Spinal cord (tissue), 10 donors: Measurements from ENCODE around the gene BBX. TPM values are rescaled to one million over a fixed set of nuclear protein-coding genes. Genes with fewer than 3 reads are reported as not detected.
"Not testable (repeated sequence)": the region's sequence is repeated elsewhere in the genome, so short reads cannot be mapped to it uniquely, and the experiment has no call there.

Experiments used
- DNase-seq, 6 donors: peaks; one replicate each; pipeline versions ENCODE4 v3.0.0 to v3.0.0-alpha.2; 2013 to 2015; ENCODE audit warnings: low spot score in 6 of 6, low read depth in 4 of 6
- H3K27ac ChIP-seq: one replicate; pipeline ENCODE4 v1.5.1; 2013; ENCODE audit warnings: low read depth, low read length, control low read depth
- H3K27me3 ChIP-seq: one replicate; pipeline ENCODE4 v1.6.1; 2013; ENCODE audit warnings: low read length; ENCODE audit not compliant: control insufficient read depth, insufficient read depth
- H3K36me3 ChIP-seq: one replicate; pipeline ENCODE4 v1.6.1; 2013; ENCODE audit warnings: low read length; ENCODE audit not compliant: control insufficient read depth, insufficient read depth
- H3K4me1 ChIP-seq: one replicate; pipeline ENCODE4 v1.6.1; 2013; ENCODE audit warnings: low read length; ENCODE audit not compliant: control insufficient read depth, insufficient read depth
- H3K4me3 ChIP-seq: one replicate; pipeline ENCODE4 v1.5.1; 2013; ENCODE audit warnings: low read depth, low read length, control low read depth
- H3K9me3 ChIP-seq: one replicate; pipeline ENCODE4 v1.6.1; 2013; ENCODE audit warnings: low read length; ENCODE audit not compliant: control insufficient read depth, insufficient read depth
- WGBS: methylation state at CpG from one replicate; pipeline ENCODE4 v1.1.5; 2013; ENCODE audit warnings: missing lambda C conversion rate; ENCODE audit not compliant: insufficient coverage; 5-methylcytosine and 5-hydroxymethylcytosine counted together
- polyA plus RNA-seq, 2 donors: library from polyadenylated mRNA; unstranded; fragments of 120-200 nt; gene quantifications; one replicate each; pipeline ENCODE4 v1.2.1, GENCODE V29; 2013; ENCODE audit not compliant: insufficient read length in 2 of 2
- total RNA-seq, 2 donors: library from RNA; depleted of rRNA in 1 of 2; stranded (reverse); fragments of 120-200 nt in 1 of 2; fragments of >200 nt in 1 of 2; gene quantifications; one replicate each; pipeline versions ENCODE4 v1.2.3 to v1.2.4, GENCODE V29; 2013 to 2014
- donor health status: healthy.

BBX gene
- total and polyA plus RNA-seq, 4 donors = 20.6 to 72.0 (median 49.1) TPM

GRCh38 chr3:107829185-107829584 lies 306.4 kb downstream of the BBX start:
- H3K36me3 ChIP-seq = no peaks in the 10 kb centered on the region
- H3K9me3 ChIP-seq = no peaks in the 10 kb centered on the region
- H3K4me1 ChIP-seq = no peaks in the 10 kb centered on the region
- no peak overlapping the region for H3K4me3 ChIP-seq
- H3K27me3 ChIP-seq = no peaks in the 10 kb centered on the region
- H3K27ac ChIP-seq = no peak overlapping the region
- DNase-seq = no peak
- no CpG with 5 or more reads among the region's 4 CpGs for WGBS

DNA sequence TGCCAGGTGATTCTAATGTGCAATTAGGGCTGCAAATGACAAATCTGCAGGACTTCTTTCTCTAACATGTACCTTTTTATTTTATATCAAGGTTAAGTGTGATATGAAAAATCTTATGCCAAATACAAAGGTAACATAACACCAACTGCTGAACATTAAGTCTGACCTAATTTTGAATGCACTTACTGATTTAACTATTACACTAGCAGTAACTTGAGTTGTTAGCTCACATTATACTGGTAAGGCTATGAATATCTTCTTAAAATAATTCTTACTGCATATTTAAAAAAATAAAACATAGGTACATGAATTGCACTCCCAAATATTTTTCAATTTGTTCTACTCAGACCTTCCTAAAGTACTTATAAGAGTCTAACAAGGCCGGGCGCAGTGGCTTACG lies 308.8 kb downstream of the BBX start:
- Histone ChIP-seq H3K36me3 (no peaks in the 10 kb centered on the region), H3K27me3 (no peaks in the 10 kb centered on the region), H3K9me3 (no peaks in the 10 kb centered on the region), H3K4me3 (no peak overlapping the region), H3K4me1 (no peaks in the 10 kb centered on the region), H3K27ac (no peak overlapping the region)
- WGBS = no CpG with 5 or more reads among the region's 3 CpGs
- DNase-seq = no peak

- no peaks in the 10 kb centered on the region for H3K36me3 ChIP-seq
- H3K27ac ChIP-seq = no peak overlapping the region
- WGBS = 32% methylated on average over 6 of the region's 6 CpGs
- DNase-seq = no peak
- no peaks in the 10 kb centered on the region for H3K4me1 ChIP-seq
- H3K4me3 ChIP-seq = no peak overlapping the region
- no peaks in the 10 kb centered on the region for H3K9me3 ChIP-seq
- H3K27me3 ChIP-seq = no peaks in the 10 kb centered on the region
Measured at GRCh38 chr3:107833043-107833442, 310.3 kb downstream of the BBX start.

GRCh38 chr3:107833722-107834416 lies 311.1 kb downstream of the BBX start:
- Histone ChIP-seq H3K4me3 (no peak overlapping the region), H3K9me3 (no peaks in the 10 kb centered on the region), H3K4me1 (no peaks in the 10 kb centered on the region), H3K27me3 (no peaks in the 10 kb centered on the region), H3K36me3 (no peaks in the 10 kb centered on the region), H3K27ac (no peak overlapping the region)
- DNase-seq = no peak
- WGBS = 97% methylated on average over 12 of the region's 19 CpGs

- H3K9me3 ChIP-seq, H3K27ac ChIP-seq, H3K36me3 ChIP-seq, H3K27me3 ChIP-seq, H3K4me1 ChIP-seq, H3K4me3 ChIP-seq, DNase-seq: not testable (repeated sequence)
- no CpG with 5 or more reads among the region's 4 CpGs for WGBS
Measured at GRCh38 chr3:107835001-107835400, 312.2 kb downstream of the BBX start.

- no peaks in the 10 kb centered on the region for H3K4me1 ChIP-seq
- no peak overlapping the region for H3K4me3 ChIP-seq
- WGBS = no CpG with 5 or more reads among the region's 5 CpGs
- no peaks in the 10 kb centered on the region for H3K36me3 ChIP-seq
- H3K9me3 ChIP-seq = no peaks in the 10 kb centered on the region
- DNase-seq = peak in 1 of 6 donors; percentile 46
- H3K27ac ChIP-seq = no peak overlapping the region
- H3K27me3 ChIP-seq = no peaks in the 10 kb centered on the region
Measured at GRCh38 chr3:107837895-107838612, 315.3 kb downstream of the BBX start.

DNA sequence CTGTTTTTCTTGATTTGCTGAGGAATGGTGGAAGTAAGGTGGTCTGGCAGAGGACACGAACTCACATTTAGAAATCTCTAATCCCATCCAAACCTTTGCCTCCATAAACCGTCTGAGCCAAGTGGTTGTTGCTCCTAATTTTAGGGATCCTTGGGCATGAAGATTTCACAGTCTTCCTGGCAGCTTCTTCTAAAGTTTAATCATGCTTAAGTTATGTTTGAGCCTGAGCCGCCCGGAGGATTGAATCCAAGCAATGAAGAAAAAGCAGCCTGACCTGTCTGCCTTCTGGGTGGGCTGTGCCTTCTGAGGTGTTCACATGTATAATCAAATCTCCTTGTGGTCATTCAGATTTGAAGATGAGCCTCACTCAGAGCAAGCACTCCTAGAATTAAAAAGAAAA lies 319.1 kb downstream of the BBX start:
- no peak overlapping the region for H3K27ac ChIP-seq
- H3K9me3 ChIP-seq = no peaks in the 10 kb centered on the region
- H3K4me1 ChIP-seq = no peaks in the 10 kb centered on the region
- H3K36me3 ChIP-seq = no peaks in the 10 kb centered on the region
- WGBS = 80% methylated on average over 1 of the region's 4 CpGs
- H3K4me3 ChIP-seq = no peak overlapping the region
- no peaks in the 10 kb centered on the region for H3K27me3 ChIP-seq
- peak in 1 of 6 donors; percentile 47 for DNase-seq

- no peak for DNase-seq
- Histone ChIP-seq H3K27ac (no peak overlapping the region), H3K36me3 (no peaks in the 10 kb centered on the region), H3K9me3 (no peaks in the 10 kb centered on the region), H3K4me3 (no peak overlapping the region), H3K4me1 (no peaks in the 10 kb centered on the region), H3K27me3 (no peaks in the 10 kb centered on the region)
- WGBS = 92% methylated on average over 6 of the region's 8 CpGs
Measured at GRCh38 chr3:107842940-107843339, 320.2 kb downstream of the BBX start.

DNA sequence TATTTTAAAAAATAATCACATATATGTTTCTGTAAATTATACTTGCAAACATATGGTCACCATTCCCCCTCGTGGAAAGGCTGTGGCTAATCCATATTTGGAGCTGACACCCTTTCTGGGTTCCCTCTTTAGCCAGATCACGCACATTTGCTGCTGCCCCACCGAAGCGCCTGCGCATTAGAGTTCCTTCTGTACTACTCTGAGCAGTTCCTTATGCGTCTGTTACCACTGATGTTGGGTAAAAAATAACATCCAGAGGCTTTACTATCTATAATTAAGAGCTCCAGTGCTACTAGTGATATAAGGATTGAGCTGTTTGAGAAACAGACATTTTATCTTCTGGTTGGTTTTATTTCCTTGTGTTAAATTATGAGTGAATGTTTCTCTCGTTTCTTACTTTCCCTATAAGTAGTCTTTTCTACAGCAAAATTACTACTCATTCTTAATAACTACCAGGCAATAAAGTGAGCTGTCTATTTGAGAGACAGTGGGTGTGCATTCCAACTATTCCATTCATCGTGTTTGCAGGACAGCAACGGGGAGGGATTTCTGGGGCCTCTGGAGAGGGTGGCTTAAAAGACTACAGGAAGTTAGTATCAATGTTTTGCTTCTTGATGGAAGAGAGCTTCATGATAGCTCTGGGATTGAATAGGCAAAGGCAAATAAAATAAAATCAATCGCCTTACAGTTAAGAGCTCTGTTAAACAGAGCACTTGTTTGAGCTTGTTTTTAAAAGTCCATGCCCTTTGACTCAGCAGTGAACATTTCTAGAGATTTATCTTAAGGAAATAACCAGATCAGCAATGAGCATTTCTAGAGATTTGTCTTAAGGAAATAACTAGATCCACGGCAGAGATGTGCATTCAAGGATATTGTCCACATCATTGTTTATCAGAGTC lies 322.9 kb downstream of the BBX start:
- Histone ChIP-seq H3K4me1 (no peaks in the 10 kb centered on the region), H3K36me3 (no peaks in the 10 kb centered on the region), H3K9me3 (no peaks in the 10 kb centered on the region), H3K27ac (no peak overlapping the region), H3K27me3 (no peaks in the 10 kb centered on the region), H3K4me3 (no peak overlapping the region)
- DNase-seq = no peak
- 66% methylated on average over 3 of the region's 11 CpGs for WGBS
